Psoas muscle (tissue), 8 donors: ENCODE results near the gene TBXAS1. TPM values are rescaled to one million over a fixed set of nuclear protein-coding genes. Genes with fewer than 3 reads are reported as not detected.

Source experiments
- ATAC-seq, 4 donors: fragments of 200-7000 bp; cut with Tn5 transposase; one replicate each; pipeline ENCODE4 v1.9.1; 2020; ENCODE audit warnings: moderate library complexity in 3 of 4, mild to moderate bottlenecking in 2 of 4
- DNase-seq, 2 donors: peaks; one replicate each; pipeline ENCODE4 v3.0.0-alpha.2; 2020
- H3K27ac ChIP-seq: fragments of 200-600 bp; one replicate; pipeline ENCODE4 v1.8.0; 2022
- H3K27me3 ChIP-seq, 3 donors: fragments of 200-600 bp in 1 of 3; one replicate each; pipeline versions ENCODE4 v1.6.1 to v1.8.0; 2013 to 2022; ENCODE audit warnings: low read length in 2 of 3, mild to moderate bottlenecking in 2 of 3, moderate library complexity in 1 of 3; ENCODE audit not compliant: insufficient read depth in 3 of 3
- H3K36me3 ChIP-seq, 2 donors: fragments of 200-600 bp in 1 of 2; one replicate each; pipeline versions ENCODE4 v1.6.1 to v1.8.0; 2013 to 2022; ENCODE audit warnings: low read depth in 1 of 2, mild to moderate bottlenecking in 1 of 2, moderate library complexity in 1 of 2; ENCODE audit not compliant: insufficient read depth in 1 of 2
- H3K4me1 ChIP-seq: fragments of 200-600 bp; one replicate; pipeline ENCODE4 v1.8.0; 2022
- H3K4me3 ChIP-seq: fragments of 200-600 bp; one replicate; pipeline ENCODE4 v1.8.0; 2022; ENCODE audit warnings: mild to moderate bottlenecking
- H3K9me3 ChIP-seq: fragments of 200-600 bp; one replicate; pipeline ENCODE4 v1.8.0; 2022
- WGBS, 3 donors: extraction: QIAGEN DNeasy Blood & Tissue Kit; methylation state at CpG; one replicate each; pipeline versions ENCODE4 v1.1.6 to v1.1.7; 2013; 5-methylcytosine and 5-hydroxymethylcytosine counted together
- intact Hi-C, 2 donors: fragments of 100-400 bp; cut with DNase I; formaldehyde crosslinking; loops; one replicate each; pipeline versions ENCODE4 v1.11.0 to v1.14.2; 2022
- polyA plus RNA-seq, 3 donors: library from polyadenylated mRNA; stranded (reverse); fragments of 200-250 nt; gene quantifications; one replicate each; pipeline ENCODE4 v1.2.3, GENCODE V29; 2013
- total RNA-seq, 4 donors: library from RNA; stranded (reverse); fragmentation: NEBNext Ultra II Directional in 2 of 4; extraction: Animal tissue kit (Norgen Biotek cat#: 25700) in 2 of 4; gene quantifications; one replicate each; pipeline versions ENCODE4 v1.2.1 to v1.2.4, GENCODE V29; 2021 to 2023
- TF ChIP-seq, protein P1 (sequence below): fragments of 200-600 bp; IDR thresholded peaks from one replicate; pipeline ENCODE4 v1.8.0; 2022; ENCODE audit warnings: antibody characterized with exemption
- donor health status: healthy with polysubstance abuse.
- donor health status: DM: no; HTN: no; CAD: no; lungs with moderate emphysema.
- donor health status: Bipolar disorder and iron deficiency.
- donor health status: healthy.
- donor health status: DM: yes; HTN: yes; CAD: no.
- donor health status: DM: no; HTN: no; CAD: no.
- donor health status: DM: no; HTN: no; CAD: no.
- donor health status: DM: yes; HTN: yes; CAD: no.

Gene TBXAS1
- total and polyA plus RNA-seq, 7 donors = 0.90 to 2.9 (median 2.0) TPM

DNA sequence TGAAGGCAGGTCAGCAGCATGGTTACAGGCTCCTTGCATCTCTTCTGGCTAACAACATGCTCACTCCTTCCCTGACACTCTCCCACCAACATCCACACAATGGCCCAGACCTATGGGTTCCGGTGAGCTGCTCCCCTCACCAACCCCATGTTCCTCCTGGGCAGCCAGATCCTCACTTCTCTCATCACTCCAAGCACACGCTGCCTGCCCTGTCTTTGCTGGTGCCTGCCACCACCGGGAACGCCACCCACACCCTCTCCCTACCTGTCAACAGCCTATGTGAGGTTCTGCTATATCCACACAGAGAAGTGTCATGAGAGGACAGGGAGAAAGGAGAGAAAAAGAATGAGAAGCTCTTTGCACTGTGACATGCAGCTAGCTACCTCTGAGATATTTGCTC is 219.1 kb downstream of the TBXAS1 start:
- TF ChIP-seq, protein P1, sequence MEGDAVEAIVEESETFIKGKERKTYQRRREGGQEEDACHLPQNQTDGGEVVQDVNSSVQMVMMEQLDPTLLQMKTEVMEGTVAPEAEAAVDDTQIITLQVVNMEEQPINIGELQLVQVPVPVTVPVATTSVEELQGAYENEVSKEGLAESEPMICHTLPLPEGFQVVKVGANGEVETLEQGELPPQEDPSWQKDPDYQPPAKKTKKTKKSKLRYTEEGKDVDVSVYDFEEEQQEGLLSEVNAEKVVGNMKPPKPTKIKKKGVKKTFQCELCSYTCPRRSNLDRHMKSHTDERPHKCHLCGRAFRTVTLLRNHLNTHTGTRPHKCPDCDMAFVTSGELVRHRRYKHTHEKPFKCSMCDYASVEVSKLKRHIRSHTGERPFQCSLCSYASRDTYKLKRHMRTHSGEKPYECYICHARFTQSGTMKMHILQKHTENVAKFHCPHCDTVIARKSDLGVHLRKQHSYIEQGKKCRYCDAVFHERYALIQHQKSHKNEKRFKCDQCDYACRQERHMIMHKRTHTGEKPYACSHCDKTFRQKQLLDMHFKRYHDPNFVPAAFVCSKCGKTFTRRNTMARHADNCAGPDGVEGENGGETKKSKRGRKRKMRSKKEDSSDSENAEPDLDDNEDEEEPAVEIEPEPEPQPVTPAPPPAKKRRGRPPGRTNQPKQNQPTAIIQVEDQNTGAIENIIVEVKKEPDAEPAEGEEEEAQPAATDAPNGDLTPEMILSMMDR = no peak
- H3K27ac ChIP-seq = no peak overlapping the region
- intact Hi-C loops = no loop called here
- H3K36me3 ChIP-seq = peaks cover 0 to 22% of the 10 kb centered on the region in 2 donors
- no peak overlapping the region for H3K4me3 ChIP-seq
- WGBS, 3 donors = 91 to 95% (median 93%) methylated on average over 4 of the region's 4 CpGs
- H3K9me3 ChIP-seq = no peaks in the 10 kb centered on the region
- DNase-seq (no peak), ATAC-seq (no peak)
- no peaks in the 10 kb centered on the region for H3K4me1 ChIP-seq
- H3K27me3 ChIP-seq = peaks cover 0 to 2% (median 0%) of the 10 kb centered on the region in 3 donors

DNA sequence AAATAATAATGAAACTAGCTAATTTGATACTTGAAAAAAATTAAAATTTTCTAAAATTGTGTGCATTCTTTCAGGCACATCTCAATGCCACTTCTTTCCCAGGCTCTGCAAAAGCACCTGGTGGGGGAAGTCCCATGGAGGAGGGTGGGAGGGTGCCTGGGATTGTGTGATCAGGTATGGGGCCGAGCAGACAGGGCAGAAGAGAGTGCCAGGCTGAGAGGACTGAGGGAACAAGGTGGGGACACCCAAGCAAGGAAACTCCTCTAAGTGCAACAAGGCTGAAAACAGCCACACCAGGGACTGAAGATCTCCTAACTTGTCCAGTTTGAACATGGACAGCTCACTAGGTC is 219.9 kb downstream of the TBXAS1 start:
- Histone ChIP-seq H3K36me3 (peaks cover 0 to 22% of the 10 kb centered on the region in 2 donors), H3K9me3 (no peaks in the 10 kb centered on the region), H3K4me3 (no peak overlapping the region), H3K27ac (no peak overlapping the region), H3K27me3 (peaks cover 0 to 2% (median 0%) of the 10 kb centered on the region in 3 donors), H3K4me1 (no peaks in the 10 kb centered on the region)
- WGBS, 3 donors = 61 to 82% (median 82%) methylated on average over 1 of the region's 1 CpG
- ATAC-seq (no peak), DNase-seq (no peak)
- TF ChIP-seq, protein P1 = no peak
- intact Hi-C loops = no loop called here

DNA sequence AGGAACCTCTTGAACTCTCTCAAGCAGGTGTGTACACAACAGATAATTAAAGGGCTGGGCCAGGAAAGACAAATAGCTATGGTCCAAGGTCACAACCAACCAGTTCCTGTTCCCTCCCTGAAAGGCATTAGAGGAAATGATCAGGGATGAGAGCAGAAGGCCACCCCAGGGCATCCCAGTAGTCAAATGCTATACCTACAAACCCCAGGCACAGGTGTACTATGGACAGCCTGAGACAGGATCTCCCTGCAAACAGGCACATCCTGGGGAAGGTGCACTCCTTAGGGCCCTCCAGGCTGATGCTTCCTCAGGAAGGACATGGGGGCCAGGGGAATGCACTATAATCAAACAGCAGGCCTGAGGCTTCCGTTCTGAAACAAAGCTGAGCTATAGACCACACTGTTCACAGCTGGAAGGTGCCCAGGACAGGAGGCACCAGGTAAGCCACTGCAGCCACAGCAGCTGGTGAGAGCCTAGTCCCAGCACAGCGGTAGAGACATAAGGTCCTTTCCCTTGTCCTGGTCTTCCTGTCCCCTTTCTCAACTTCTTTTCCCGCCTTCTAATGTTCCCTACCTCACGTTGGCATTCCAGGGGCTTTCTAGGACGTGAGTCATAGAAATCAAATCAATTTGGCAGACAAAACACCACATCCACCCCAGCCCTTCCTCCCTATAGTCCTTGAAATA is 220.4 kb downstream of the TBXAS1 start:
- H3K27ac ChIP-seq = no peak overlapping the region
- DNase-seq (no peak), ATAC-seq (no peak)
- whole genome bisulfite sequencing, 3 donors = 53 to 67% (median 56%) methylated on average over 5 of the region's 5 CpGs
- no peak overlapping the region for H3K4me3 ChIP-seq
- no peaks in the 10 kb centered on the region for H3K4me1 ChIP-seq
- intact Hi-C loops = no loop called here
- peaks cover 0 to 2% (median 0%) of the 10 kb centered on the region in 3 donors for H3K27me3 ChIP-seq
- H3K36me3 ChIP-seq = peaks cover 0 to 21% of the 10 kb centered on the region in 2 donors
- TF ChIP-seq, protein P1 = no peak
- H3K9me3 ChIP-seq = no peaks in the 10 kb centered on the region

DNA sequence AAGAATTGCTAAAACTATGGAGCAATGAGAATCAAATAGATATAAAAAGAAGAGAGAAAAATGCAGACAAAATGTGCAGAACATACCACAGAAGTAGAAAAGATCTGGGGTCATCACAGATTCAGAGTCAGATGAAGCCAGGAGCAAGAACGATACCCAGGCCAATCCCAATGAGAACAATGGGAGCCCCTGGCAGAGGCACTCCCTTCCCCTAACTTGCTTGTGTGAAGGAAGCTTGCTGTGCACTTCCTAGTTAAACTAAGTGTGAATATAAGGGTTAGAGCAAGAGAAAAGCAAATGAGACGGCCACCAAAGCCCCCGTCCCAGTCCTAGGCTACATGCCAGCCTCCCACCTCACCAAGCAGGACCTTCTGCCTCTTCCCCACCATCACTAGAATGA is 221.0 kb downstream of the TBXAS1 start:
- Histone ChIP-seq H3K4me3 (no peak overlapping the region), H3K4me1 (no peaks in the 10 kb centered on the region), H3K9me3 (no peaks in the 10 kb centered on the region), H3K27me3 (peaks cover 0 to under 1% (median 0%) of the 10 kb centered on the region in 3 donors), H3K36me3 (peaks cover 0 to 15% of the 10 kb centered on the region in 2 donors), H3K27ac (no peak overlapping the region)
- ATAC-seq (no peak), DNase-seq (no peak)
- TF ChIP-seq, protein P1 = no peak
- WGBS, 3 donors = 57 to 74% (median 62%) methylated on average over 3 of the region's 3 CpGs
- intact Hi-C loops = no loop called here

DNA sequence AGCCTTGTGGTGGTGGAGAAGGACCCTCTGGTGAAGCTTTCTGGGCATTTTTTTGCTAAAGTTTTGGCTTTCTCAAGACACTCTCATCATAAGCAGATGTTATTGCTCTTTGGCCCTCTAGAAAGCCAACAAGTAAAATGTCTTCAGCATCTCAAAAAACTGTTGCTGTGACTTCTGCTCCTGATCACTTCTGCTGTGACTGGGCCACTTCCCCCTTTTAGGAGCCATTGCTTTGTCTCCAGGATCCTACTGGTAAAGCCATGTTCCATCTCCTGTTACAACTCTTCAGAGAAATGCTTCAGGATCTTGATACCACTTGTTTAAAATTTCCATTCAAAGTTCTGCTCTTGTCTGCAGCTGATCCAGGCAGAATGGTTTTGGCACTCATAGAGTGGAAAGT is 222.8 kb downstream of the TBXAS1 start:
- Histone ChIP-seq H3K4me3 (no peak overlapping the region), H3K9me3 (no peaks in the 10 kb centered on the region), H3K27ac (no peak overlapping the region), H3K36me3 (peaks cover 0 to 3% of the 10 kb centered on the region in 2 donors), H3K27me3 (no peaks in the 10 kb centered on the region), H3K4me1 (no peaks in the 10 kb centered on the region)
- TF ChIP-seq, protein P1 = no peak
- ATAC-seq = no peak
- intact Hi-C loops = no loop called here
- no peak for DNase-seq
